HEK293T (cell line): ENCODE measurements around the gene SMTNL2.
"Not testable (repeated sequence)": the region's sequence is repeated elsewhere in the genome, so short reads cannot be mapped to it uniquely, and the experiment has no call there.

Experiments used
- CTCF ChIA-PET: fragments of 350-600 bp; formaldehyde crosslinking; extraction: SDS; loops from one replicate; lab custom pipeline; 2021; ENCODE audit warnings: antibody characterized with exemption, inconsistent platforms; lab: Yijun Ruan, JAX
- POLR2A ChIA-PET: fragments of 350-600 bp; formaldehyde crosslinking; extraction: SDS; loops from one replicate; lab custom pipeline; 2020; ENCODE audit warnings: antibody characterized with exemption, inconsistent platforms; lab: Yijun Ruan, JAX
- DNase-seq: peaks from one replicate; pipeline ENCODE4 v3.0.0; 2012; ENCODE audit warnings: mixed read lengths; ENCODE audit errors: extremely low spot score
- ARNT ChIP-seq: fragments of 450-650 bp; IDR thresholded peaks from 2 replicates; pipeline ENCODE4 v1.6.1; 2017; ENCODE audit warnings: mild to moderate bottlenecking
- BHLHE40 ChIP-seq: fragments of 450-650 bp; IDR thresholded peaks from 2 replicates; pipeline ENCODE4 v1.6.1; 2016; ENCODE audit warnings: mild to moderate bottlenecking, moderate library complexity, borderline replicate concordance
- CTBP1 ChIP-seq: fragments of 450-650 bp; IDR thresholded peaks from 2 replicates; pipeline ENCODE4 v1.6.1; 2016; ENCODE audit warnings: borderline replicate concordance
- ELF4 ChIP-seq: fragments of 450-650 bp; IDR thresholded peaks from 2 replicates; pipeline ENCODE4 v1.6.1; 2017; ENCODE audit warnings: antibody characterized with exemption
- FOXA1 ChIP-seq: fragments of 450-650 bp; IDR thresholded peaks from 2 replicates; pipeline ENCODE4 v1.6.1; 2016; ENCODE audit warnings: mild to moderate bottlenecking
- FOXK2 ChIP-seq: fragments of 450-650 bp; IDR thresholded peaks from 2 replicates; pipeline ENCODE4 v1.6.1; 2016; ENCODE audit warnings: mild to moderate bottlenecking
- FOXM1 ChIP-seq: fragments of 450-650 bp; IDR thresholded peaks from 2 replicates; pipeline ENCODE4 v1.6.1; 2017; ENCODE audit warnings: mild to moderate bottlenecking, borderline replicate concordance
- HDGF ChIP-seq: fragments of 450-650 bp; IDR thresholded peaks from 2 replicates; pipeline ENCODE4 v1.6.1; 2017; ENCODE audit warnings: antibody characterized with exemption, borderline replicate concordance
- L3MBTL2 ChIP-seq: fragments of 450-650 bp; conservative IDR thresholded peaks from 2 replicates; pipeline ENCODE4 v1.6.1; 2016; ENCODE audit warnings: mild to moderate bottlenecking
- LEF1 ChIP-seq: fragments of 450-650 bp; IDR thresholded peaks from 2 replicates; pipeline ENCODE4 v1.6.1; 2017; ENCODE audit warnings: mild to moderate bottlenecking, borderline replicate concordance
- NFRKB ChIP-seq: fragments of 450-650 bp; IDR thresholded peaks from 2 replicates; pipeline ENCODE4 v1.6.1; 2016; ENCODE audit warnings: mild to moderate bottlenecking, moderate library complexity
- PKNOX1 ChIP-seq: fragments of 450-650 bp; IDR thresholded peaks from 2 replicates; pipeline ENCODE4 v1.6.1; 2016
- SP1 ChIP-seq: fragments of 450-650 bp; IDR thresholded peaks from 2 replicates; pipeline ENCODE4 v1.6.1; 2017
- SUZ12 ChIP-seq: fragments of 450-650 bp; IDR thresholded peaks from 2 replicates; pipeline ENCODE4 v1.6.1; 2016; ENCODE audit warnings: mild to moderate bottlenecking
- TARDBP ChIP-seq: fragments of 450-650 bp; IDR thresholded peaks from 2 replicates; pipeline ENCODE4 v1.6.1; 2016
- ZNF384 ChIP-seq: fragments of 450-650 bp; IDR thresholded peaks from 2 replicates; pipeline ENCODE4 v1.6.1; 2016

Gene SMTNL2

GRCh38 chr17:4617590-4618351 is 33.4 kb downstream of the SMTNL2 start:
- no peak for DNase-seq
- ChIA-PET POLR2A (no interaction called here), CTCF (no interaction called here)
- TF ChIP-seq PKNOX1 (no peak), BHLHE40 (no peak), SUZ12 (no peak), L3MBTL2 (no peak), SP1 (no peak), NFRKB (no peak), TARDBP (no peak), ZNF384 (no peak), LEF1 (no peak), FOXM1 (no peak)

DNA sequence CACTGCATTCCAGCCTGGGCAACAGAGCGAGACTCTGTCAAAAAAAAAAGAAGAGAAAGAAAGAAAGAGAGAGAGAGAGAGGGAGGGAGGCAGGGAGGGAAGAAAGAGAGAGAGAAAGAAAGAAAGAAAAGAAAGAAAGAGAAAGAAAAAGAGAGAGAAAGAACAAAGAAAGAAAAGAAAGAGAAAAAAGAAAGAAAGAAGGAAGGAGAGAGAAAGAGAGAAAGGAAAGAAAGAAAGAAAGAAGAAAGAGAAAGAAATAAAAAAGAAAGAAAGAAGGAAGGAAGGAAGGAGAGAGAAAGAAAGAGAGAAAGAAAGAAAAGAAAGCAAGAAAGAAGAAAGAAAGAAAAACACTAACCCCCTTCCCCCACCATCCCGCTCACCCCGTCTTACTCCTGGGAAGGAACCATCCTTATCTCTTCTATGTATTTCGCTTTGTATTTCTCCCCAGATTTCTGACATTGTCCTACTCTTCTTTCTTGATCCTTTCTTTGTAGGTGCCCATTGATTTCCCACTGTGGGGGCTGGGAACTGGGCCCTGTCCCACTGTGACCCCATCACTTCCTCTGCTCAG is 36.3 kb downstream of the SMTNL2 start:
- ChIA-PET CTCF (no interaction called here), POLR2A (no interaction called here)
- TF ChIP-seq ELF4 (no peak), PKNOX1 (no peak)
- no peak for DNase-seq

DNA sequence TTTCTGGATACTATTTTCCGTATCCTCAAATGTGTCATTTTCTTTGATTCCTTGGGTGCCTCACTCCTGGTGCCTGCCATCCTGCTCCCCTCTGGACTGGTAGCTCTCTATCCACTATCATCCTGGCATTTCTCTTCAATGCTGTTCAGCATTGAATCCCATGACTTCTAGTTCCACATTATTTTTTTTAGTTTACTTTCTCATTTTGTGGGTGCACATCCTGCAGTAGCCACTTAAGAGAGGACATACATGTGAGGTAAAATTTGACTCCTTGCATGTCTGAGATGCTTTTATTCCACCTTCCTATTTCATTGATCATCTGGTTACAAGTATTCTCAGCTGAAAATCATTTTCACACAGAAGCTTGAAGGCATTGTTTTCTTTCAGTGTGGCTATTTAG is 38.0 kb downstream of the SMTNL2 start:
- no peak for TF ChIP-seq PKNOX1
- TF ChIP-seq ELF4, result no peak
- TF ChIP-seq L3MBTL2, result no peak
- no peak for TF ChIP-seq ARNT
- TF ChIP-seq FOXM1, result no peak
- no peak for TF ChIP-seq TARDBP
- TF ChIP-seq HDGF, result no peak
- TF ChIP-seq ZNF384, result no peak
- TF ChIP-seq CTBP1, result no peak
- TF ChIP-seq FOXK2, result no peak
- TF ChIP-seq SP1, result no peak
- CTCF ChIA-PET, result no interaction called here
- no peak for DNase-seq
- POLR2A ChIA-PET, result no interaction called here

DNA sequence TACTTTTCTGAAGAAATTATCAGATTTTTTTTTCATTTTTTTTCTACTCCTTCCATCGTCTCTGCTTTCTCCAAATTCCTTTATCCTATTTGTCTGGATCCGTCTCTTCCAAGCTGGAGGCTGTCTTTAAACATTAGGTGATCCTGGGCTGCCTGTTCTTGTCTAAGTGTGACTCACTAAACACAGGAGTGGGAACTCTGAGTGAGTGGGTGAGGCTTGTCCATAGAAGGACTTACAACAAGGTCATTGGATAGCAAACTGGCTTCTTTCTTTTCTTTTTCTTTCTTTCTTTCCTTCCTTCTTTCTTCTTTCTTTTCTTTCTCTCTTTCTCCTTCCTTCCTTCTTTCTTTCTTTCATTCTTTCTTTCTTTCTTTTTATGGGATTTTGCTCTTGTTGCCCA is 38.9 kb downstream of the SMTNL2 start:
- ChIA-PET POLR2A (no interaction called here), CTCF (interaction anchor here (0.7 kb wide), 1 partner anchor 23 kb away, joined by 4 read pairs; no protein-coding TSS in a partner anchor)
- no peak for DNase-seq
- TF ChIP-seq SUZ12, result no peak
- no peak for TF ChIP-seq HDGF

DNA sequence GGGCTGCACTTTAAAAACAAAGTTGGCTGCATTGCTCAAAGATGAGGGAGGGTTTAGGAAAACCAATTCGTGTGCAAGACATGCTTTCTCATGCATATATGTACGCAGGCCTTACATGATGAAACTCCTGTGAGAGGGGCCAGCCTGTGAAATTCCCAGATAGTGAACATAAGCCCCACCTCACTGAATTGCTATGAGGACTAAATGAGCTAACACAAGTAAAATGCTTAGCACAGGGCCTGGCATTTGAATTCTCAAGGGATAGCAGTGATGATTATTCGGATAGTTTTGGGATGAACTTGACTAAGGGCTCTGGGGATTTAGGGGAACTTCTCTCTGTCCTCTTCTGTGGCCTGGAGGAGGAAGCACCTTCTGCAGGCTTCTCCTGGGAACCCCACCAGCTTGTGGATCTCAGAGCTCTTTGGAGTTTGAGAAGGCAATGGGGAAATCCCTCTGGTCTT is 40.2 kb downstream of the SMTNL2 start:
- not testable (repeated sequence) for DNase-seq
- ChIA-PET CTCF (interaction anchor here (1.1 to 3.5 kb wide), 5 partner anchors 9 to 57 kb away, joined by 3 to 51 read pairs (median 5); no protein-coding TSS in a partner anchor), POLR2A (interaction anchor here (1.1 to 2.3 kb wide), 2 partner anchors 55 to 68 kb away, joined by 4 to 5 read pairs; no protein-coding TSS in a partner anchor)

DNA sequence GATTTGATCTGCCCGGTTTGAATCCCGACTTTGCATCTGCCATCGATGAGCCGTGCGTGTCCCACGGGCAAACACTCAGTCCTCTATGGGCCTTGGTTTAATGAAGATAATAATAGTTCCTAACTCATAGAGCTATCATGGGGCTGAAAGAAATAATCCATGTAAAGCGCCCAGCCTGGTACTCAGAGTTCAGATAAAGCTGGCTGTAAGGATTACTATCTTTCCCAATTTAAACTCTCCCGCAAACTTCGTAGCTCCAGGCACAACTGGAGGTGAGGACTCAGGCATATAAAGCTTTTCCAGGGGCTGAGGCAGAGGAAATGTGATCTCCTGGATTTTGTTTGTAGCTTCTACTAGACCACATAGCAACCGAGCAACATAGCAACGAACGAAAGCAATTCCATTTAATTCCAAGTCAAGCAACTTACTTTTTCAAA is 40.9 kb downstream of the SMTNL2 start:
- ChIA-PET POLR2A (interaction anchor here (0.9 to 2.3 kb wide), 3 partner anchors 56 to 70 kb away, joined by 4 to 7 read pairs (median 5); partner anchors contain the start of gene MYBBP1A), CTCF (interaction anchor here (0.8 to 3.5 kb wide), 9 partner anchors 9 to 204 kb away, joined by 3 to 51 read pairs (median 4); no protein-coding TSS in a partner anchor)
- no peak for DNase-seq
- TF ChIP-seq NFRKB, result no peak
- TF ChIP-seq SUZ12, result no peak
- TF ChIP-seq BHLHE40, result no peak
- TF ChIP-seq CTBP1, result no peak
- TF ChIP-seq PKNOX1, result no peak
- no peak for TF ChIP-seq ZNF384
- no peak for TF ChIP-seq FOXM1
- no peak for TF ChIP-seq FOXK2
- TF ChIP-seq L3MBTL2, result no peak
- TF ChIP-seq ELF4, result no peak
- no peak for TF ChIP-seq LEF1
- TF ChIP-seq FOXA1, result no peak
- no peak for TF ChIP-seq ARNT
- no peak for TF ChIP-seq HDGF
- no peak for TF ChIP-seq SP1
- TF ChIP-seq TARDBP, result no peak
